Thyroid gland (tissue), 4 donors: Measurements from ENCODE around the gene EIF4G1. TPM values are rescaled to one million over a fixed set of nuclear protein-coding genes. Genes with fewer than 3 reads are reported as not detected.

ENCODE experiments used
- DNase-seq, 2 donors: peaks; one replicate each; pipeline ENCODE4 v3.0.0-alpha.2; 2019
- H3K27ac ChIP-seq, 3 donors: fragments of 200-600 bp; sonication (generic); 1 replicate in 2 of 3; 2 replicates in 1 of 3; pipeline ENCODE4 v1.5.1; 2016 to 2019; ENCODE audit warnings: mild to moderate bottlenecking in 1 of 3, moderate library complexity in 1 of 3
- H3K27me3 ChIP-seq: fragments of 200-600 bp; sonication (generic); one replicate; pipeline ENCODE4 v1.5.1; 2019
- H3K36me3 ChIP-seq, 2 donors: fragments of 200-600 bp; sonication (generic); one replicate each; pipeline ENCODE4 v1.5.1; 2016 to 2019
- H3K4me1 ChIP-seq, 2 donors: fragments of 200-600 bp; sonication (generic); one replicate each; pipeline ENCODE4 v1.5.1; 2017 to 2019
- H3K4me3 ChIP-seq, 3 donors: fragments of 200-600 bp; sonication (generic); replicated peaks in 1 of 3; 1 replicate in 2 of 3; 2 replicates in 1 of 3; pipeline ENCODE4 v1.5.1; 2016; ENCODE audit warnings: mild to moderate bottlenecking in 1 of 3
- H3K9me3 ChIP-seq: fragments of 200-600 bp; sonication (generic); one replicate; pipeline ENCODE4 v1.5.1; 2017
- CTCF ChIP-seq, 6 experiments: fragments of 200-600 bp in 3 of 6; fragments of 450-650 bp in 3 of 6; sonication (generic) in 3 of 6; IDR thresholded peaks; one replicate each; pipeline ENCODE4 v1.5.1; 2016 to 2019; ENCODE audit warnings: antibody characterized with exemption in 6 of 6, mild to moderate bottlenecking in 2 of 6, inconsistent platforms in 1 of 6, moderate library complexity in 1 of 6
- POLR2A ChIP-seq, 2 donors: fragments of 450-650 bp; IDR thresholded peaks; one replicate each; pipeline ENCODE4 v1.6.1; 2017; ENCODE audit warnings: antibody characterized with exemption in 2 of 2, mild to moderate bottlenecking in 2 of 2, moderate library complexity in 1 of 2
- WGBS, 2 donors: methylation state at CpG; one replicate each; pipeline ENCODE4 v1.1.5; 2017; 5-methylcytosine and 5-hydroxymethylcytosine counted together
- intact Hi-C: fragments of 100-400 bp; cut with DNase I; formaldehyde crosslinking; loops from one replicate; pipeline ENCODE4 v1.15.1; 2023
- total RNA-seq, 4 donors: library from RNA; depleted of rRNA; stranded (reverse); fragments of >200 nt; gene quantifications; one replicate each; pipeline ENCODE4 v1.2.3, GENCODE V29; 2016

EIF4G1 gene
- total RNA-seq, 4 donors from 2014 or later, result 206 to 418 (median 348) TPM

DNA sequence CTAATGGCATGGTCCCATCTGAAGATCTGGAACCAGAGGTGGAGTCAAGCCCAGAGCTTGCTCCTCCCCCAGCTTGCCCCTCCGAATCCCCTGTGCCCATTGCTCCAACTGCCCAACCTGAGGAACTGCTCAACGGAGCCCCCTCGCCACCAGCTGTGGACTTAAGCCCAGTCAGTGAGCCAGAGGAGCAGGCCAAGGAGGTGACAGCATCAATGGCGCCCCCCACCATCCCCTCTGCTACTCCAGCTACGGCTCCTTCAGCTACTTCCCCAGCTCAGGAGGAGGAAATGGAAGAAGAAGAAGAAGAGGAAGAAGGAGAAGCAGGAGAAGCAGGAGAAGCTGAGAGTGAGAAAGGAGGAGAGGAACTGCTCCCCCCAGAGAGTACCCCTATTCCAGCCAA, 7.3 kb downstream of the EIF4G1 start:
- no peak overlapping the region for H3K4me3 ChIP-seq
- peaks cover 62 to 65% of the 10 kb centered on the region in 2 donors for H3K36me3 ChIP-seq
- peak overlapping the region in 2 of 3 donors; percentile 49 to 95 for H3K27ac ChIP-seq
- no peaks in the 10 kb centered on the region for H3K27me3 ChIP-seq
- WGBS, 2 donors, result 86 to 87% methylated on average over 5 of the region's 5 CpGs
- no peak for DNase-seq
- H3K4me1 ChIP-seq, result peaks cover 34 to 55% of the 10 kb centered on the region in 2 donors
- intact Hi-C loops, result no loop called here
- no peaks in the 10 kb centered on the region for H3K9me3 ChIP-seq
- TF ChIP-seq CTCF (IDR thresholded peaks at IDR 0.05) (no peak), POLR2A (IDR thresholded peaks at IDR 0.05) (no peak)

- WGBS, 2 donors, result 88 to 92% methylated on average over 19 to 20 of the region's 20 CpGs
- intact Hi-C loops, result no loop called here
These were observed 8.5 kb downstream of the EIF4G1 start for GRCh38 chr3:184322731-184323487.

DNA sequence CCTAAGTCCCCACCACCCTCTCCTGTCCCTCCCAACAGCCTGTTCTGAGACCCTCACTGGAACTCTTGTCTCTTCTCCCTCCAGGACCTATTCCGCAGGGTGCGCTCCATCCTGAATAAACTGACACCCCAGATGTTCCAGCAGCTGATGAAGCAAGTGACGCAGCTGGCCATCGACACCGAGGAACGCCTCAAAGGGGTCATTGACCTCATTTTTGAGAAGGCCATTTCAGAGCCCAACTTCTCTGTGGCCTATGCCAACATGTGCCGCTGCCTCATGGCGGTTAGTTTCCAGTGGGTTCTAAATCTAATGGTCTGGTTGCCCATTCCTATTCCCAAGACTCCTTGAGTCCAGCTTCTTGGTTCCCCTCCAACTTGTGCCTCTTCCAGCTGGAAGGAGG, 9.3 kb downstream of the EIF4G1 start:
- TF ChIP-seq POLR2A (IDR thresholded peaks at IDR 0.05), result no peak
- TF ChIP-seq CTCF (IDR thresholded peaks at IDR 0.05), result no peak

More at GRCh38 chr3:184322731-184323487, 8.5 kb downstream of the EIF4G1 start:
- no peaks in the 10 kb centered on the region for H3K9me3 ChIP-seq
- no peak for TF ChIP-seq CTCF (IDR thresholded peaks at IDR 0.05)
- no peak for TF ChIP-seq POLR2A (IDR thresholded peaks at IDR 0.05)
- H3K4me1 ChIP-seq, result peaks cover 29 to 44% of the 10 kb centered on the region in 2 donors
- H3K4me3 ChIP-seq, result no peak overlapping the region
- H3K27me3 ChIP-seq, result no peaks in the 10 kb centered on the region
- H3K27ac ChIP-seq, result peak overlapping the region in 1 of 3 donors; percentile 95
- peaks cover 74 to 77% of the 10 kb centered on the region in 2 donors for H3K36me3 ChIP-seq
- no peak for DNase-seq

GRCh38 chr3:184325269-184325668, 10.9 kb downstream of the EIF4G1 start:
- TF ChIP-seq CTCF (IDR thresholded peaks at IDR 0.05) (no peak), POLR2A (IDR thresholded peaks at IDR 0.05) (no peak)
- H3K36me3 ChIP-seq, result peaks cover 98 to 100% of the 10 kb centered on the region in 2 donors
- no peak overlapping the region for H3K4me3 ChIP-seq
- no peak for DNase-seq
- no peaks in the 10 kb centered on the region for H3K27me3 ChIP-seq
- intact Hi-C loops, result no loop called here
- peaks cover 8 to 21% of the 10 kb centered on the region in 2 donors for H3K4me1 ChIP-seq
- 93 to 94% methylated on average over 13 of the region's 13 CpGs for WGBS, 2 donors
- no peaks in the 10 kb centered on the region for H3K9me3 ChIP-seq
- no peak overlapping the region for H3K27ac ChIP-seq

More for the DNA sequence above, 9.3 kb downstream of the EIF4G1 start:
- Histone ChIP-seq H3K27ac (no peak overlapping the region), H3K4me1 (peaks cover 21 to 36% of the 10 kb centered on the region in 2 donors), H3K9me3 (no peaks in the 10 kb centered on the region), H3K27me3 (no peaks in the 10 kb centered on the region), H3K4me3 (no peak overlapping the region), H3K36me3 (peaks cover 82 to 85% of the 10 kb centered on the region in 2 donors)
- intact Hi-C loops, result no loop called here
- DNase-seq, result no peak
- WGBS, 2 donors, result 92 to 96% methylated on average over 8 of the region's 8 CpGs

DNA sequence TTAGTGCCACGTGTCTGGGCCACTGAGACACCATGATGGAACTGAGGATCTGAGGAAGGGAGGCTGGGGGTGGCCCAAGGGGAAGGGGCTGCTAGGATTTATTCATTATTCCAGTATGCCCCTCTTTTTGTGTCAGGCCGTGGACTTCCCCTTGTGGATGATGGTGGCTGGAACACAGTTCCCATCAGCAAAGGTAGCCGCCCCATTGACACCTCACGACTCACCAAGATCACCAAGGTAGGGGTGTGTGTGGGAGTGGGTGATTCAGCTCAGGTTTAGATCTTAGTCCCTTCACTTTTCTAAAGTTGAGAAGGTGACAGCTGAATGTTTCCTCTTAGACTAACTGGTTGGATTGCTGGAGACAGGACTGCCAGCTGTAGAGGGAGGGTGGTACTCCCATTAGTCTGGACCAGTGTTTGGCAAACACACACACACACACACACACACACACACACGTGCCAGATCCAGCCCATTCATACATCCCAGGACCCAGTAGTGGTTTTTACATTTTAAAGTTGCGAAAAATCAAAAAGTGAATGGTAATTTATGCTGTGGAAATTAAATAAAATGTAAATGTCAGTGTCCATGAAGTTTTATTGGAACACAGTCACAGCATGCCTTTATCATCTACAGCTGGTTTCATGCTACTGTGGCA, 11.4 kb downstream of the EIF4G1 start:
- TF ChIP-seq POLR2A (IDR thresholded peaks at IDR 0.05) (no peak), CTCF (IDR thresholded peaks at IDR 0.05) (no peak)
- DNase-seq, result no peak
- WGBS, 2 donors, result 85 to 89% methylated on average over 6 of the region's 6 CpGs
- no peak overlapping the region for H3K4me3 ChIP-seq
- no peak overlapping the region for H3K27ac ChIP-seq
- H3K36me3 ChIP-seq, result peaks cover 100% of the 10 kb centered on the region in 2 donors
- intact Hi-C loops, result no loop called here
- H3K4me1 ChIP-seq, result peaks cover 2 to 16% of the 10 kb centered on the region in 2 donors
- no peaks in the 10 kb centered on the region for H3K9me3 ChIP-seq
- no peaks in the 10 kb centered on the region for H3K27me3 ChIP-seq
